T follicular helper cell (primary cell): ENCODE data around the gene AMZ2.
A peak's percentile ranks its signal among the peaks of the same experiment; 100 is the strongest.
"Not testable (repeated sequence)": the region's sequence is repeated elsewhere in the genome, so short reads cannot be mapped to it uniquely, and the experiment has no call there.

ENCODE experiments used
- DNase-seq: peaks from one replicate; pipeline ENCODE4 v3.0.0-alpha.2; 2020; ENCODE audit warnings: low read depth

AMZ2 gene

GRCh38 chr17:68253426-68253825, 5.6 kb downstream of the AMZ2 start:
- not testable (repeated sequence) for DNase-seq

GRCh38 chr17:68255151-68255550, 7.3 kb downstream of the AMZ2 start:
- DNase-seq = no peak

GRCh38 chr17:68255731-68256538, 8.1 kb downstream of the AMZ2 start:
- DNase-seq = peak; percentile 10

DNA sequence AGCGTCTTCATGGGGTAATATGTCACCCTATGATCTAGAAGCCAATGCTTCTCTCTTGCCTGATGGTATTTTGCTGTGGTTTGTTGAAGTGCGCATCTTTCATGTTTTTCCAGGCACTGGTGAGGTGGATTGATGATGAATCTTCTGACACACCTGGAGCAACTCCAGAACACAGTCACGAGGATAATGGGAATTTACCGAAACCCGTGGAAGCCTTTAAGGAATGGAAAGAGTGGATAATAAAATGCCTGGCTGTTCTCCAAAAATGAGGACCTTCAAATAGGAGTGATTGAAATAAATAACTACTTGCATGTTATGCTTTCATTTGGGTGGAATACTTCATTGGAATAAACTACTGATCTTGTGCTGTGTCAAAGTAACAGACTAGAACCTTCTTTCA, 8.9 kb downstream of the AMZ2 start:
- DNase-seq = not testable (repeated sequence)

DNA sequence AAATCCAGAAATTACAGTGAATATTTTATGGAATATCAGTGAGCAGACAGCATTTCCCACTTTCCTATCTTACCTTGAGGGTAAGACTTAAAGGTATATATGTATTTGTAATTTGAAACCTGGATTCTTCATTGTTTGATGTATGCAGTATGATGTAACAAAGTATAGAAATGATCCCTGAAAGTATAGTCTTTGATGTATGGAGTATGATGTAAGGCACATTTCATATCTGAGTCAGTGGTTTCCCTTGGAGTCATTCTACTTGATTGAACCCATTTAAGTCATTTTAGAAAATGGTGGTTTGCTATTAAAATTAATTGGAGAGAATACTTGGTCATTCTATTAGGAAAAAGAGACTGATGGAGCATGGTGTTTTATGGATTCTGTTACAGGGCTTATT, 10.1 kb downstream of the AMZ2 start:
- no peak for DNase-seq

- DNase-seq = peak; percentile 80
These were observed 11.2 kb downstream of the AMZ2 start for GRCh38 chr17:68258890-68259647.

- not testable (repeated sequence) for DNase-seq
These were observed 11.8 kb downstream of the AMZ2 start for GRCh38 chr17:68259648-68259951.

GRCh38 chr17:68260051-68260762, 12.4 kb downstream of the AMZ2 start:
- DNase-seq = no peak

DNA sequence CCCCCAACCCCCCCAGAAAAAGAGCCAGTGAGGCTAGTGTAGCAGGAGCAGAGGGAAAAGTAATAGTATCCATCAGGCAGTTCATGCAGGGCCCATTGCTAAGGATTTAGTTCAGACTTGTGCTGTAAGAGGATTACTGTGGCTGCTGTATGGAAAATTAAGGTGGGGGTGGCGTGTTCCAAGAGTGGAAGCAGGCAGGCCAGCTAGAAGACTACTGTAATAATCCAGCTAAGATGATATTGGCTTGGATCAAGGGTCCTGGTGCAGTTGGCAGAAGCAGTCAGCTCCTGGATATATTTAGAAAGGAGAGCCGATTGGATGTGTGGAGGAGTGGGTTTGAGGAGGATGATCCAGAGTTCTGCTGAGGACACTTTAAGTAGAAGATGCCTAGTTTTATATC, 14.6 kb downstream of the AMZ2 start:
- not testable (repeated sequence) for DNase-seq

GRCh38 chr17:68263101-68263681, 15.3 kb downstream of the AMZ2 start:
- DNase-seq = not testable (repeated sequence)

GRCh38 chr17:68265833-68266232, 18.0 kb downstream of the AMZ2 start:
- DNase-seq = not testable (repeated sequence)

DNA sequence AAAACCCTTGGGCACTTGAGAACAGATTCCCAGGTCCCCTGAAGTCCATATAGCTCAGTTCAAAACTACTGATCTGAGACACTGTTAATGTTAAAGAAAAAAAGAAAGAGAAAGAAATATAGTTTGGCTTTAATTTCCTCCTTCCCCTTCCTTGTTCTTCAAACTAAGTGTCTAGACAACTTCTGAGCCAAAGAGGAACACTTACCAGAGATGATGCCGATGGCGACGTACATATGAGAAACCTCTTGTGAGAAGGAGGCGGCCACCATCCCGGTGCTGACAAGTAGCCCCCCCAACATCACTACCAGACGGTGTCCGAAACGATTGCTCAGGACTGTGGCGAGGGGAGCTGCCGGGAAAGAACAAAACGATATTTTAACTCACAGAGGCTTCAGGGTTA, 25.9 kb downstream of the AMZ2 start:
- no peak for DNase-seq

- not testable (repeated sequence) for DNase-seq
These were observed 28.5 kb downstream of the AMZ2 start for GRCh38 chr17:68276339-68276738.

- DNase-seq = no peak
These were observed 30.0 kb downstream of the AMZ2 start for GRCh38 chr17:68277807-68278206.

GRCh38 chr17:68281965-68282364, 34.1 kb downstream of the AMZ2 start:
- DNase-seq = not testable (repeated sequence)

GRCh38 chr17:68288375-68288774, 40.5 kb downstream of the AMZ2 start:
- DNase-seq = no peak

DNA sequence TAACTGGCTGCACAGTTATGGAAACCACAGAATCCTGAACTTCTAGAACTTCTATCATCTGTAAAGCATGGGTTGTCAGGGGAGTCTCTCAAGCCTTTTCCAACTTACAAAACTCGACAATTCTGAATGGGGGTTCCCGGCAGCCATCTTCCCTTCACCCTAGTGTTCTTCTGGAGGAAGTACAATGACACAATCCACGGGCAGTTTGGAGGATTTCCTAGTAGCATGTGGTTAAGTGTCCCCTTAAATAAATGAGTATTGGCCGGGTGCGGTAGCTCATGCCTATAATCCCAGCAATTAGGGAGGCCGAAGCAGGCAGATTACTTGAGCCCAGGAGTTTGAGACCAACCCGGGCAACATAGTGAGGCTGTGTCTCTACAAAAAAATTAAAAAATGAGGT, 41.0 kb downstream of the AMZ2 start:
- no peak for DNase-seq

DNA sequence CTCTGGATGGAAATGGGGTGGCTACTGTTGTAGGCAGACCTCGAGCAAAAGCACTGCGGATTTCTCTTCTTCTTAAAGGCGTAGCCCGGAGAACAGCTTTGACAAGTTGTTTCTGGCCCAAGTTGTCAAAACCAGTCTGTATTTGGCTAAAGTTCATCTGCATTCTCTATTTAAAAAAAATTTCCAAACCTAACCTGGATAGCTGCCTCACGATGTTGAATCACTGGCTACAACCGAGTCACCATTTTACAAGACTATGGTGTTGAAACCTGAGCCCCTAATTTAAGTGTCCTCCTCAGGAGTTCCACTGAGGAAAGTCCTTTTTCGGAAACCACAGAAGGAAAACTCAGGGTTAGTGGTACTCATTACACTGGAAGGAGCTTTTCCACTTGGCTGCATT, 41.6 kb downstream of the AMZ2 start:
- no peak for DNase-seq

DNA sequence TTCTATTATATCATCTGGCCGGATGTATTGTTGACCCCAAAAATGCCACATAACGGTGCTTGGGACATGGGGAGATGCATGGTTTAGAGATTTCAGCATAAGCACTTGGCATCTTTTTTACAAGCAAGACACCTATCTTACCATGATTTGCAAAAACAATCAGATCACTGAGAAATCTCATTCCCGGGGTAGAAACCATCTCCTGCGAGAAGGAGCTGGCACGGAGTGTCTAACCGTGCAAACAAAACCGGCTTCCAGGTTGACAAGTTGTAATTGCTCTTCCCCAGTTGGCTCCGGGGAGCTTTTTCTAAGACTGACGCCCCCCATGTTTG, 42.1 kb downstream of the AMZ2 start:
- no peak for DNase-seq

GRCh38 chr17:68290268-68290954, 42.6 kb downstream of the AMZ2 start:
- DNase-seq = peak; percentile 42

GRCh38 chr17:68290955-68291835, 43.4 kb downstream of the AMZ2 start, which contains the start of the genes ARSG and SLC16A6:
TSS of gene ARSG (plus strand) at chr17:68291495. CDS start at chr17:68307494, 15,999 bp downstream.
TSS of gene SLC16A6 (minus strand) at chr17:68291127. CDS start at chr17:68278320, 12,807 bp downstream.
- DNase-seq = peak; percentile 82
